Trophoblast cell (in vitro differentiated cells and primary cell): Measurements from ENCODE around the gene CPOX.

Experiments used
- DNase-seq, 2 donors: peaks; one replicate each; pipeline ENCODE4 v3.0.0-alpha.2; 2016
- H2AFZ ChIP-seq: 2 replicates; pipeline ENCODE4 v1.6.1; 2013; ENCODE audit warnings: low read length, moderate library complexity, mild to moderate bottlenecking; ENCODE audit not compliant: insufficient read depth, poor library complexity
- H2AK5ac ChIP-seq: 2 replicates; pipeline ENCODE4 v1.6.1; 2013; ENCODE audit warnings: mild to moderate bottlenecking, low read length
- H2BK120ac ChIP-seq: 2 replicates; pipeline ENCODE4 v1.6.1; 2013; ENCODE audit warnings: low read length, mild to moderate bottlenecking, moderate library complexity; ENCODE audit not compliant: insufficient read depth, poor library complexity
- H2BK12ac ChIP-seq: 2 replicates; pipeline ENCODE4 v1.6.1; 2013; ENCODE audit warnings: mild to moderate bottlenecking, low read length, moderate library complexity
- H2BK5ac ChIP-seq: 2 replicates; pipeline ENCODE4 v1.6.1; 2013; ENCODE audit warnings: low read length, low read depth, moderate library complexity, mild to moderate bottlenecking; ENCODE audit not compliant: poor library complexity
- H3K14ac ChIP-seq: 2 replicates; pipeline ENCODE4 v1.6.1; 2013; ENCODE audit warnings: mild to moderate bottlenecking, low read length
- H3K18ac ChIP-seq: 2 replicates; pipeline ENCODE4 v1.6.1; 2013; ENCODE audit warnings: mild to moderate bottlenecking, low read length
- H3K23ac ChIP-seq: 2 replicates; pipeline ENCODE4 v1.6.1; 2013; ENCODE audit warnings: low read length
- H3K27ac ChIP-seq: 2 replicates; pipeline ENCODE4 v1.5.1; 2013; ENCODE audit warnings: low read depth, mild to moderate bottlenecking, inconsistent platforms, low read length, moderate library complexity
- H3K27me3 ChIP-seq: 2 replicates; pipeline ENCODE4 v1.6.1; 2013; ENCODE audit warnings: inconsistent platforms, mild to moderate bottlenecking, low read length, moderate library complexity; ENCODE audit not compliant: insufficient read depth
- H3K36me3 ChIP-seq, 2 experiments: 1 replicate in 1 of 2; 2 replicates in 1 of 2; pipeline ENCODE4 v1.6.1; 2013; ENCODE audit warnings: low read length in 2 of 2, mild to moderate bottlenecking in 2 of 2, moderate library complexity in 1 of 2; ENCODE audit not compliant: insufficient read depth in 2 of 2, control insufficient read depth in 1 of 2
- H3K4ac ChIP-seq: 2 replicates; pipeline ENCODE4 v1.6.1; 2013; ENCODE audit warnings: low read depth, mild to moderate bottlenecking, low read length, moderate library complexity
- H3K4me1 ChIP-seq, 2 experiments: 1 replicate in 1 of 2; 2 replicates in 1 of 2; pipeline ENCODE4 v1.6.1; 2013; ENCODE audit warnings: low read length in 2 of 2, mild to moderate bottlenecking in 2 of 2, moderate library complexity in 1 of 2; ENCODE audit not compliant: insufficient read depth in 2 of 2, control insufficient read depth in 1 of 2
- H3K4me2 ChIP-seq: 2 replicates; pipeline ENCODE4 v1.6.1; 2013; ENCODE audit warnings: inconsistent platforms, mild to moderate bottlenecking, low read length, moderate library complexity
- H3K4me3 ChIP-seq: 2 replicates; pipeline ENCODE4 v1.5.1; 2013; ENCODE audit warnings: mild to moderate bottlenecking, low read depth, low read length, inconsistent platforms
- H3K79me1 ChIP-seq: one replicate; pipeline ENCODE4 v1.6.1; 2013; ENCODE audit warnings: low read length
- H3K79me2 ChIP-seq: 2 replicates; pipeline ENCODE4 v1.6.1; 2013; ENCODE audit warnings: low read length, mild to moderate bottlenecking; ENCODE audit not compliant: control insufficient read depth, insufficient read depth, poor library complexity
- H3K9ac ChIP-seq: 2 replicates; pipeline ENCODE4 v1.6.1; 2013; ENCODE audit warnings: mild to moderate bottlenecking, low read length
- H3K9me3 ChIP-seq: 2 replicates; pipeline ENCODE4 v1.6.1; 2013; ENCODE audit warnings: low read depth, mild to moderate bottlenecking, control low read depth, inconsistent platforms, low read length; ENCODE audit not compliant: insufficient read depth
- H4K12ac ChIP-seq: 2 replicates; pipeline ENCODE4 v1.6.1; 2013; ENCODE audit warnings: low read depth, mild to moderate bottlenecking, low read length, moderate library complexity
- H4K8ac ChIP-seq: 2 replicates; pipeline ENCODE4 v1.6.1; 2013; ENCODE audit warnings: low read depth, mild to moderate bottlenecking, low read length, moderate library complexity
- H4K91ac ChIP-seq: one replicate; pipeline ENCODE4 v1.6.1; 2013; ENCODE audit warnings: low read depth, mild to moderate bottlenecking, low read length, moderate library complexity
- WGBS: extraction: QIAGEN DNeasy Blood & Tissue Kit; methylation state at CpG from one replicate; pipeline ENCODE4 v1.1.7; 2013; ENCODE audit warnings: missing lambda C conversion rate; ENCODE audit not compliant: insufficient read length, insufficient coverage; ENCODE audit errors: extremely low coverage; 5-methylcytosine and 5-hydroxymethylcytosine counted together

Gene CPOX

DNA sequence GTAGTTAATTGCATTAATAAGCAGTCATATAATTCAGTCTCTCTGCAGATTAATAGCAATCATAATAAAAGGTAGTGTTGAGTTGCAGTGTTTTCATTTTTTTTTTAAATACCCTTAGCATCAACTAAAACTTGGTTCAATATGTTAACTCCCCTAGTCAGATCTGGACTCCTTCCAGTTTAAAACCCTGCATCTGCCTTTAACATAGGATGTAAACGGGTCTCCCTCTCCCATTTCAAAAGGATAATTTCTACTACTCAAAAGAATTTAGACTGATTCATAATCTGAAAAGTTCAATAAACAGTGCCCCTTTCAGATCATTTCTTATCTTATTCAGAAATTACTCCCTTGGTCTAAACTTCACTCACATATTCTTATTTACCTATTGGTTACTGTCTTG, 11.4 kb downstream of the CPOX start:
- no peak for DNase-seq
- no peak overlapping the region for H4K12ac ChIP-seq
- H4K8ac ChIP-seq: no peak overlapping the region
- H3K9me3 ChIP-seq: no peaks in the 10 kb centered on the region
- no peak overlapping the region for H2AK5ac ChIP-seq
- H2BK5ac ChIP-seq: no peak overlapping the region
- no peak overlapping the region for H3K27ac ChIP-seq
- no peaks in the 10 kb centered on the region for H3K79me2 ChIP-seq
- no peak overlapping the region for H4K91ac ChIP-seq
- H3K79me1 ChIP-seq: no peaks in the 10 kb centered on the region
- no peak overlapping the region for H3K9ac ChIP-seq
- no peak overlapping the region for H3K18ac ChIP-seq
- no peak overlapping the region for H2BK12ac ChIP-seq
- no peak overlapping the region for H3K4me2 ChIP-seq
- no peak overlapping the region for H2AFZ ChIP-seq
- H3K14ac ChIP-seq: no peak overlapping the region
- H3K23ac ChIP-seq: no peak overlapping the region
- no peak overlapping the region for H3K4me3 ChIP-seq
- no peak overlapping the region for H2BK120ac ChIP-seq
- H3K27me3 ChIP-seq: no peaks in the 10 kb centered on the region
- H3K4me1 ChIP-seq: peaks cover 0 to 5% of the 10 kb centered on the region in 2 experiments
- H3K4ac ChIP-seq: no peak overlapping the region
- WGBS: no CpG with 5 or more reads among the region's 1 CpG
- H3K36me3 ChIP-seq: peaks cover 3 to 9% of the 10 kb centered on the region in 2 experiments

GRCh38 chr3:98581474-98581873, 11.9 kb downstream of the CPOX start:
- H3K4me3 ChIP-seq: no peak overlapping the region
- H3K9me3 ChIP-seq: no peaks in the 10 kb centered on the region
- H2BK120ac ChIP-seq: no peak overlapping the region
- no peak overlapping the region for H4K91ac ChIP-seq
- H4K8ac ChIP-seq: no peak overlapping the region
- H2BK5ac ChIP-seq: no peak overlapping the region
- no peak overlapping the region for H2BK12ac ChIP-seq
- H3K79me2 ChIP-seq: no peaks in the 10 kb centered on the region
- no peak overlapping the region for H3K4ac ChIP-seq
- H4K12ac ChIP-seq: no peak overlapping the region
- no peak overlapping the region for H3K27ac ChIP-seq
- no peak overlapping the region for H3K18ac ChIP-seq
- no peak overlapping the region for H3K14ac ChIP-seq
- no peaks in the 10 kb centered on the region for H3K79me1 ChIP-seq
- no peak overlapping the region for H3K4me2 ChIP-seq
- no CpG with 5 or more reads among the region's 1 CpG for WGBS
- DNase-seq: no peak
- peaks cover 3 to 9% of the 10 kb centered on the region in 2 experiments for H3K36me3 ChIP-seq
- no peak overlapping the region for H3K9ac ChIP-seq
- H3K27me3 ChIP-seq: no peaks in the 10 kb centered on the region
- no peak overlapping the region for H2AK5ac ChIP-seq
- peaks cover 0 to 5% of the 10 kb centered on the region in 2 experiments for H3K4me1 ChIP-seq
- H3K23ac ChIP-seq: no peak overlapping the region
- H2AFZ ChIP-seq: no peak overlapping the region

- Histone ChIP-seq H3K23ac (no peak overlapping the region), H3K36me3 (peaks cover 3 to 6% of the 10 kb centered on the region in 2 experiments), H4K12ac (no peak overlapping the region), H3K14ac (no peak overlapping the region), H3K4me3 (no peak overlapping the region), H3K9me3 (no peaks in the 10 kb centered on the region), H2AK5ac (no peak overlapping the region), H3K79me1 (no peaks in the 10 kb centered on the region), H3K4me2 (no peak overlapping the region), H4K8ac (no peak overlapping the region), H3K27ac (no peak overlapping the region), H2AFZ (no peak overlapping the region), H3K18ac (no peak overlapping the region), H2BK120ac (no peak overlapping the region), H2BK5ac (no peak overlapping the region), H3K27me3 (no peaks in the 10 kb centered on the region), H4K91ac (no peak overlapping the region), H3K79me2 (no peaks in the 10 kb centered on the region), H3K9ac (no peak overlapping the region), H3K4ac (no peak overlapping the region), H2BK12ac (no peak overlapping the region), H3K4me1 (peaks cover 0 to 5% of the 10 kb centered on the region in 2 experiments)
- WGBS: no CpG with 5 or more reads among the region's 8 CpGs
- no peak for DNase-seq
Observed at GRCh38 chr3:98580401-98581386, 12.7 kb downstream of the CPOX start.

- Histone ChIP-seq H3K4me2 (no peak overlapping the region), H3K27me3 (no peaks in the 10 kb centered on the region), H4K8ac (no peak overlapping the region), H3K4ac (no peak overlapping the region), H2BK5ac (no peak overlapping the region), H3K14ac (no peak overlapping the region), H3K4me1 (peaks cover 0 to 2% of the 10 kb centered on the region in 2 experiments), H3K23ac (no peak overlapping the region), H3K36me3 (peaks cover 3 to 4% of the 10 kb centered on the region in 2 experiments), H4K12ac (no peak overlapping the region), H3K18ac (no peak overlapping the region), H3K9me3 (no peaks in the 10 kb centered on the region), H2BK120ac (no peak overlapping the region), H2BK12ac (no peak overlapping the region), H3K27ac (no peak overlapping the region), H3K9ac (no peak overlapping the region), H3K79me1 (no peaks in the 10 kb centered on the region), H2AFZ (no peak overlapping the region), H4K91ac (no peak overlapping the region), H2AK5ac (no peak overlapping the region), H3K4me3 (no peak overlapping the region), H3K79me2 (no peaks in the 10 kb centered on the region)
- WGBS: no CpG with 5 or more reads among the region's 4 CpGs
- DNase-seq: peak; percentile 89 to 94
Observed at GRCh38 chr3:98577178-98577895, 16.1 kb downstream of the CPOX start.
